CD4-positive, alpha-beta memory T cell (primary cell): ENCODE data around the gene ATP13A3. TPM values are rescaled to one million over a fixed set of nuclear protein-coding genes. Genes with fewer than 3 reads are reported as not detected.

Source experiments
- CTCF ChIA-PET: fragments of 350-600 bp; sonication (Branson Sonifier 250); formaldehyde crosslinking; loops from one replicate; lab custom pipeline; 2021; ENCODE audit warnings: inconsistent platforms; ENCODE audit not compliant: partially characterized antibody; lab: Charles Lee
- POLR2A ChIA-PET: fragments of 350-600 bp; sonication (Branson Sonifier 250); formaldehyde crosslinking; loops from one replicate; lab custom pipeline; 2021; ENCODE audit not compliant: partially characterized antibody; lab: Charles Lee
- DNase-seq, 5 donors: peaks; one replicate each; pipeline versions ENCODE4 v3.0.0 to v3.0.0-alpha.2; 2020 to 2022; ENCODE audit warnings: mixed read lengths in 1 of 5
- H3K27ac ChIP-seq: one replicate; pipeline ENCODE4 v1.7.0; 2013; ENCODE audit warnings: low read depth, low read length
- H3K27me3 ChIP-seq: 2 replicates; pipeline ENCODE4 v1.7.0; 2013; ENCODE audit warnings: mild to moderate bottlenecking, low read length, moderate library complexity; ENCODE audit not compliant: insufficient read depth
- H3K36me3 ChIP-seq: 2 replicates; pipeline ENCODE4 v1.7.0; 2013; ENCODE audit warnings: mild to moderate bottlenecking, low read length, moderate library complexity; ENCODE audit not compliant: insufficient read depth
- H3K4me1 ChIP-seq: 2 replicates; pipeline ENCODE4 v1.7.0; 2013; ENCODE audit warnings: mild to moderate bottlenecking, low read length, moderate library complexity; ENCODE audit not compliant: insufficient read depth
- H3K4me3 ChIP-seq, 2 donors: one replicate each; pipeline ENCODE4 v1.7.0; 2013; ENCODE audit warnings: low read length in 2 of 2, mild to moderate bottlenecking in 1 of 2
- H3K9me3 ChIP-seq, 2 donors: one replicate each; pipeline ENCODE4 v1.7.0; 2013; ENCODE audit warnings: low read length in 2 of 2, control low read depth in 1 of 2; ENCODE audit not compliant: control insufficient read depth in 1 of 2
- H3K27ac Mint-ChIP-seq, 7 donors: one replicate each; pipeline ENCODE4 v1.8.0; 2020 to 2021; ENCODE audit warnings: mixed read lengths in 7 of 7, mild to moderate bottlenecking in 6 of 7, inconsistent platforms in 3 of 7, moderate library complexity in 3 of 7
- H3K27me3 Mint-ChIP-seq, 2 donors: one replicate each; pipeline ENCODE4 v1.8.0; 2020 to 2021; ENCODE audit warnings: mixed read lengths in 2 of 2
- H3K36me3 Mint-ChIP-seq, 2 donors: one replicate each; pipeline ENCODE4 v1.8.0; 2020 to 2021; ENCODE audit warnings: mixed read lengths in 2 of 2, inconsistent platforms in 1 of 2, mild to moderate bottlenecking in 1 of 2
- H3K4me1 Mint-ChIP-seq, 4 donors: one replicate each; pipeline ENCODE4 v1.8.0; 2020 to 2021; ENCODE audit warnings: mixed read lengths in 4 of 4, mild to moderate bottlenecking in 1 of 4
- H3K4me3 Mint-ChIP-seq, 8 donors: one replicate each; pipeline ENCODE4 v1.8.0; 2020 to 2021; ENCODE audit warnings: mixed read lengths in 8 of 8, mild to moderate bottlenecking in 7 of 8, moderate library complexity in 6 of 8, inconsistent platforms in 3 of 8
- H3K9me3 Mint-ChIP-seq, 8 donors: one replicate each; pipeline ENCODE4 v1.8.0; 2020 to 2021; ENCODE audit warnings: mixed read lengths in 8 of 8, mild to moderate bottlenecking in 5 of 8, inconsistent platforms in 3 of 8, moderate library complexity in 1 of 8
- intact Hi-C: fragments of 100-400 bp; cut with micrococcal nuclease; formaldehyde crosslinking; loops from one replicate; pipeline ENCODE4 v1.15.1; 2023
- polyA plus RNA-seq, 2 donors: library from polyadenylated mRNA; unstranded; fragments of 300-500 nt; fragmentation: Illumina TruSeq; gene quantifications; one replicate each; pipeline ENCODE4 v1.2.3, GENCODE V29; 2021
- total RNA-seq, 2 experiments: library from RNA; stranded (reverse); gene quantifications; one replicate each; pipeline ENCODE4 v1.2.3, GENCODE V29; 2021

ATP13A3 gene
- total and polyA plus RNA-seq, 4 experiments from 2014 or later: 6.7 to 62.7 (median 36.0) TPM

DNA sequence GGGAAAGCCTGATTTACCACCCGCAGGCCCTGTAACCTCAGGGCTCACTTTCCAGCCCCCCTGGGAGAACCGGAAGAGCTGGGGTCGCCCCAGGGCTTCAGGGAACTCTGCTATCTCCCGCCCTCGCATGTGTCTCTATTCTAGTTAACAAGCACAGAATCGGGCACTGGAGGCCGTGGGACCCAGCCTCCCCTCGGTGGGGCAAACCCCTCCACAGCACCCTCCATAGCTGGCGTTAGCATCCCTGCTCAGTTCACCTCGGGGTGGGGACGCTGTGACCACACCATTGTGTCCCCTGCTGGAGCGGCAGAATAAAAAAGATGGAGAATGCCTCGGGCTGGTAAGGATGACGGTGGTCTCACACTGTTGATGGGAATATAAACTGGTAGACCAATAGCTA lies 113.8 kb downstream of the ATP13A3 start:
- Mint-ChIP-seq H3K36me3 (no peaks in the 10 kb centered on the region), H3K9me3 (no peaks in the 10 kb centered on the region), H3K4me1 (no peaks in the 10 kb centered on the region), H3K27ac (no peak overlapping the region), H3K4me3 (no peak overlapping the region), H3K27me3 (peaks cover 26 to 33% of the 10 kb centered on the region in 2 donors)
- DNase-seq: no peak
- Histone ChIP-seq H3K36me3 (no peaks in the 10 kb centered on the region), H3K9me3 (no peaks in the 10 kb centered on the region), H3K27me3 (peaks cover 5% of the 10 kb centered on the region), H3K4me1 (no peaks in the 10 kb centered on the region), H3K27ac (no peak overlapping the region), H3K4me3 (no peak overlapping the region)
- ChIA-PET POLR2A (no interaction called here), CTCF (no interaction called here)
- intact Hi-C loops: no loop called here

DNA sequence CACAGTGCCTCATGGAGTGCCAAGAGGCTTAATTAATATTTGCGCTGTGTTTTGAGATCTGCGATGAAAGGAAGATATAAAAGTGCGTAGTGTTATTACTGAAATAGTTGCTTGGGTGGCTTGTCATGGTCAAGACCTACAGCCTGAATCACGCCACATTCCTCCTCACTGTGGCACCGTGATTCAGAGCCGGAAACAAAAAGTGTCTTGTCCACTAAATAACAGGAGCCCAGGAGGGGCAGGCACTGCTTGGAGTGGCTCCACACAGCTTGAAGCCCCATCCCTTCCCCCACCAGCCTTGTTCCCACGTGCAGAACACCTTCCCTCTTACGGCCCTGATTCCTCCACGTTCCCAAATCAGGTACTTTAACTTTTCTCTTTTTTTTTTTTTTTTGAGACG lies 116.0 kb downstream of the ATP13A3 start:
- H3K4me3 Mint-ChIP-seq: no peak overlapping the region

DNA sequence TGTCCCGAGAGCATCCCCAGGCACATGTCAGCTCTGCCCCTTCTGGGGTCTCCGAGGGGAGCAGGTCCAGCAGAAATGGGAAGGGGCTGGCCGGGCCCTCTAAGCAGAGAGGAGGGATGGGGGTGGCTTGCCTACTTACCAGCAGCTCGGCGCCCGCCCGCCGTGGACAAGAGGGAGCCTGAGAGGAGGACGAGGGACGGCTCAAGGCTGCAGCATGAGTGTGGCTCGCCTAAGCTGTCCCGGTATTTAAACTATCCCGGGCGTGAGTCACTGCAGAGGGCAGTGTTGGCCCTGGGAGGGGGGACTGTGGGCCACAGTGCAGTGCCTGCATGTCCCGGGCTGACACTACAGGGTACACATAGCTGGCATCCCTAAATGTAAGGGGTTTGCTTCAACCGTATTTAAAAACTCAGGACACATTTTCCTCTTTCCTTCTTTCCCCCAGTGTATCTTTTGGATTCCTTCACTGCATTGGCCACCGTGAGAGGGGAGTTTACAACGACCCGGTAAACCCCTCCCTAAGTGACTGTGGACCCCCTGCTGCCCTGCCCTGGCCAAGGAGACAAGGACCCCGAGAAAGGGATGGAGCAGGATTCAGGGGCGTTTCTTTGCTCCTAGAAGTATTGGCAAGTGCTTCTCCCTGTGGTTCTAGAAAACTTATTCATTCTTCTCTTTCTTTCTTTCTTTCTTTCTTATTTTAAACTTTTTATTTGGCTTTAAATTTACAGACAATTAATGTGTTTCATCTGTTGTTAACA lies 117.1 kb downstream of the ATP13A3 start, which contains the start of gene LRRC15:
LRRC15 (minus strand) TSS at position 222 of the 758 bp plus-strand sequence. CDS start 8,700 bp downstream, outside the sequence.
- Mint-ChIP-seq H3K27ac (no peak within 1 kb of the TSS), H3K4me1 (no peaks in the 10 kb centered on the region), H3K9me3 (no peaks in the 10 kb centered on the region), H3K4me3 (no peak within 1 kb of the TSS), H3K27me3 (peaks cover 23 to 29% of the 10 kb centered on the region in 2 donors), H3K36me3 (no peaks in the 10 kb centered on the region)
- no peaks in the 10 kb centered on the region for H3K36me3 ChIP-seq
- DNase-seq: no peak
- H3K9me3 ChIP-seq: no peaks in the 10 kb centered on the region
- ChIA-PET CTCF (no interaction called here), POLR2A (no interaction called here)
- intact Hi-C loops: no loop called here
- no peaks in the 10 kb centered on the region for H3K4me1 ChIP-seq
- no peak within 1 kb of the TSS for H3K27ac ChIP-seq
- no peak within 1 kb of the TSS for H3K4me3 ChIP-seq
- H3K27me3 ChIP-seq: no peaks in the 10 kb centered on the region

More for the DNA sequence above, 116.0 kb downstream of the ATP13A3 start:
- Mint-ChIP-seq H3K9me3 (no peaks in the 10 kb centered on the region), H3K27me3 (peaks cover 29 to 30% of the 10 kb centered on the region in 2 donors), H3K27ac (no peak overlapping the region), H3K4me1 (no peaks in the 10 kb centered on the region), H3K36me3 (no peaks in the 10 kb centered on the region)
- no peaks in the 10 kb centered on the region for H3K27me3 ChIP-seq
- DNase-seq: no peak
- no peaks in the 10 kb centered on the region for H3K36me3 ChIP-seq
- intact Hi-C loops: no loop called here
- POLR2A ChIA-PET: no interaction called here
- H3K4me3 ChIP-seq: no peak overlapping the region
- CTCF ChIA-PET: no interaction called here
- H3K27ac ChIP-seq: no peak overlapping the region
- no peaks in the 10 kb centered on the region for H3K4me1 ChIP-seq
- no peaks in the 10 kb centered on the region for H3K9me3 ChIP-seq

DNA sequence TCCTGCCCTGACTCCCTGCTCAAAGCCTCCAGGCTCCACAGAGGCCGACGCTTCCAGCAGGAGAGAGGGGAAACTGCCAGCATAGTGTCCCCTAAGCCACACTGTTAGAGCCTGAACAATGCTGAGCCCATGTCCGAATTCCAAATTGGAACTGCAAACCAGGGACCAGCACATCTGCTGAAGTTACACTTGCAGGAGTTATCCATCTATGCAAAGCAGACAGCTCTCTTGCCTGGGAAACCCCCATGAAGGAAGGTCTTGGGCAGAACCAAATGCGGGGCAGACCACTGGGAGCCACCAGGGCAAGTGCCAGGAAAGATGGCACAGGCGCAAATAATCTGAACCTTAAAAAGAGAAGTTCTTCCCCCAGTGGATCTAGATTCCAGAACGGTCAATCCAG lies 117.9 kb downstream of the ATP13A3 start:
- POLR2A ChIA-PET: no interaction called here

DNA sequence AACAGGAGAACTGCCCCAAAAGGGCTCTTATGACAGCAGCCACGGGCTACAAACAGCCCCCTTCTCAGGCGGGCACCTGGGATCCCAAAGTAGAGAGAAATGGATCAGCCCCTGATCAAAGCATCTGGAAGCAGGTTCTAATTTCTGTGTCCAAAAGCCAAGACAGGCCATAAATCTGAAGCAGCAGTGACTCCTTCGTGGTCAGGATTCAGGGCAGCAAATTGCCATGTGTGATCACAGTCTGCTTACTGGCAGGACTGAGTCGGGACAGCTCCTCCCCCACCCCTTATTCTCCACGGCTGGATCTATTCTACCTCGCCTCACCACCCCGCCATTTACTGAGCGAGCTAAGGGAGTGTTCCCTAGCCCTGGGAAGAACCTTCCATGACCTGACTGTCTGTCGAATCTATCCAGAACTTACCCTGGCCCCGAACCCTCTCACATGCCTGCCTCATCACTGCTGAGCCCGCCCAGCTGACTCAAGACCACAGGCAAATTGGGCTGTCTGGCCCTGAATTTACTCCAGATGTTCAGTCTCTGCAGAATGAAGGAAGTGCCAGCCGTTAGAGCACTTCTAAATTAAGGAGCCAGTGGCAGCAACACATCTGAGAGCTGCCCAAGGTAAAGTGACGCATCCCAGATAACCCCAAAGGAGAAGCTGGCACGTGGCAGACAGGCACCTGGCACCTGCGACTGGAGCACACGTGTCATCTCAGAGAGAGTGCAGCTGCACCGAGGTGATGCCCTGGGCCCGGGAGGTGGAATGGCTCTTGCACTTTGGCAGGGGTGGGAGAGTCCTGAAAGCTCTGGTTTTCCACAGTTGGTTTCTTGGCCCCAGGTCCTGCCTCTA lies 118.6 kb downstream of the ATP13A3 start:
- Histone ChIP-seq H3K4me1 (no peaks in the 10 kb centered on the region), H3K27ac (no peak overlapping the region), H3K27me3 (no peaks in the 10 kb centered on the region), H3K36me3 (no peaks in the 10 kb centered on the region), H3K4me3 (no peak overlapping the region), H3K9me3 (no peaks in the 10 kb centered on the region)
- Mint-ChIP-seq H3K36me3 (no peaks in the 10 kb centered on the region), H3K4me3 (no peak overlapping the region), H3K27me3 (peaks cover 23 to 30% of the 10 kb centered on the region in 2 donors), H3K9me3 (no peaks in the 10 kb centered on the region), H3K27ac (no peak overlapping the region), H3K4me1 (no peaks in the 10 kb centered on the region)
- CTCF ChIA-PET: no interaction called here
- POLR2A ChIA-PET: interaction anchor here (1.2 kb wide), 1 partner anchor 30 kb away, joined by 4 read pairs; no protein-coding TSS in a partner anchor
- intact Hi-C loops: no loop called here
- DNase-seq: no peak

More for the DNA sequence above, 117.9 kb downstream of the ATP13A3 start:
- Histone ChIP-seq H3K9me3 (no peaks in the 10 kb centered on the region), H3K4me3 (no peak overlapping the region), H3K27ac (no peak overlapping the region), H3K4me1 (no peaks in the 10 kb centered on the region), H3K27me3 (no peaks in the 10 kb centered on the region), H3K36me3 (no peaks in the 10 kb centered on the region)
- CTCF ChIA-PET: no interaction called here
- H3K36me3 Mint-ChIP-seq: no peaks in the 10 kb centered on the region
- H3K4me1 Mint-ChIP-seq: no peaks in the 10 kb centered on the region
- peaks cover 23 to 29% of the 10 kb centered on the region in 2 donors for H3K27me3 Mint-ChIP-seq
- intact Hi-C loops: no loop called here
- no peak overlapping the region for H3K27ac Mint-ChIP-seq
- H3K4me3 Mint-ChIP-seq: no peak overlapping the region
- H3K9me3 Mint-ChIP-seq: no peaks in the 10 kb centered on the region
- DNase-seq: no peak

DNA sequence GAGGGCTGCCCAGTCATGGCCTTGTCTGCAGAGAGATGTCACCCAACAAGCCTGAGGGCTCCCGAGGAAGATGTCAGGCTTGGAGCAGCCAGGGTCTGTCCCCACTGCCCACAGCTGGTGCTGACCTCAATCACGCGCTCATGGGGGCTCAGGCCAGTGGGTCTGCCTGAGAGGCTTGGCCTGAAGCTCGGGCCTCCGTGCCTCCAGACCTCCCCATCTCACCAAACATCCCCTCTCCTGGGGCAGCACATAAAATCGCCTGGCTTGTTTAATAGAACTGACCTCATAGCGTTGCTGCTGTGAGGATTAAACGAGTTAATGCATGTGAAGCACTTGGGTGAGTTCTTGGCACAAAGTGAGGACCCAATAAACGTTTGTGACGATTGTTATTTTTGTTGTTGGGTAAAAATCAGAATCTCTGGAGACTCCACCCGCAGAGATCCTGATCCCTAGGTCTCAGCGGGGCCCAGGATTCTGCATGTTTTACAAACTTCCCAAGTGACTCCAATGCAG lies 120.8 kb downstream of the ATP13A3 start:
- no peak overlapping the region for H3K4me3 Mint-ChIP-seq
- H3K9me3 Mint-ChIP-seq: no peaks in the 10 kb centered on the region
- no peaks in the 10 kb centered on the region for H3K36me3 Mint-ChIP-seq
- intact Hi-C loops: no loop called here
- no peak for DNase-seq
- CTCF ChIA-PET: interaction anchor here (1.3 kb wide), 1 partner anchor 22 kb away, joined by 5 read pairs; no protein-coding TSS in a partner anchor
- Histone ChIP-seq H3K27me3 (no peaks in the 10 kb centered on the region), H3K27ac (no peak overlapping the region), H3K36me3 (no peaks in the 10 kb centered on the region), H3K4me3 (no peak overlapping the region), H3K4me1 (no peaks in the 10 kb centered on the region), H3K9me3 (no peaks in the 10 kb centered on the region)
- H3K27me3 Mint-ChIP-seq: peaks cover 24 to 27% of the 10 kb centered on the region in 2 donors
- POLR2A ChIA-PET: no interaction called here
- no peaks in the 10 kb centered on the region for H3K4me1 Mint-ChIP-seq
- no peak overlapping the region for H3K27ac Mint-ChIP-seq

DNA sequence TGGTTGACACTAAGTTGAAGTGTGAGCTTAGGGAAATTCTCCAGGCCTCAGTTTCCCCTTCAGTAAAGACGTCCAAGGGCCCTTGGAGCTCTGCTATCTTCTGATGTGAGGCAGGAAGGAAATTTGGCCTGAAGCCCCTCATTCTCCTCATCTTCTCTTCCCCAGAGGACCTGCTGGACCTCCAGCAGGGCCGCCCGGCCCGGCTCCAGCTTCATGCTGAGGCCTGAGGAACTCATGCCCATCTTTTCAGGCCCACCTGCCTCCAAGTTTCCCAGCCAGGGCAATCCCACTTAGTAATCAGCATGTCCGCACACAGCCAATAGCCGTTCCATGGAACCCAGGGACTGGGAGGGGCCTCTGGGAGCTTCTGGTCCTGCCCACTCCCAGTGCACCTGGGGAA lies 121.3 kb downstream of the ATP13A3 start:
- H3K27ac Mint-ChIP-seq: no peak overlapping the region

More for the DNA sequence above, 121.3 kb downstream of the ATP13A3 start:
- Histone ChIP-seq H3K4me3 (no peak overlapping the region), H3K4me1 (no peaks in the 10 kb centered on the region), H3K9me3 (no peaks in the 10 kb centered on the region), H3K36me3 (no peaks in the 10 kb centered on the region), H3K27me3 (no peaks in the 10 kb centered on the region), H3K27ac (no peak overlapping the region)
- DNase-seq: no peak
- Mint-ChIP-seq H3K4me3 (no peak overlapping the region), H3K27me3 (peaks cover 21 to 24% of the 10 kb centered on the region in 2 donors), H3K9me3 (no peaks in the 10 kb centered on the region), H3K4me1 (no peaks in the 10 kb centered on the region), H3K36me3 (no peaks in the 10 kb centered on the region)
- ChIA-PET CTCF (interaction anchor here (1.3 kb wide), 1 partner anchor 22 kb away, joined by 5 read pairs; no protein-coding TSS in a partner anchor), POLR2A (no interaction called here)
- intact Hi-C loops: no loop called here
